ENCODE data around the gene TAAR8.

DNA sequence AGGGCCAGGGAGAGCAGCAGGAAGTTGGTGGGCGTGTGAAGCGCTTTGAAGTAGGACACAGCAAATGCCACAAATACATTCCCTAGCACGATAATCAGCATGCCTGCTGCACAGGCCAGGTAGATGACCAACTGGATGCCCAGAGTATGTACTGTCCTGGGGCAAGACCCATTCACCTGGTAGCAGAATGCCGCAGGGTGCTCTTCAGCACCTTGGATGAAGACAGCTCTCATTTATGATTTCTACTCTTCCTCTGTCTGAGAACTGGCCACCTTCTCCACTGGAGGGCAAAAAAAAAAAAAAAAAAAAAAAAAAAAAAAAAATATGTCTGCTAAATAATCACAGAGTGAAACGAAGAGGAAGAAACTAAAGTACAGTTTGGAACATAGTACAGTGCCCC is 37.0 kb downstream of the TAAR8 start, which contains the start of gene TAAR5:
- TF ChIP-seq EZH2 (IDR thresholded peaks at IDR 0.05; ENCODE audit: insufficient read depth, poor library complexity, severe bottlenecking) = no peak
- TF ChIP-seq EZH2phosphoT487 (IDR thresholded peaks at IDR 0.05; ENCODE audit: insufficient read depth, low read depth) = no peak
